NCI-H1048 (cell line): ENCODE data around the gene UTP11.
"Not testable (repeated sequence)": the region's sequence is repeated elsewhere in the genome, so short reads cannot be mapped to it uniquely, and the experiment has no call there.

Source experiments
- DNase-seq: peaks from one replicate; lab custom pipeline; 2025; lab: John Stamatoyannopoulos, UW

Gene UTP11, protein sequence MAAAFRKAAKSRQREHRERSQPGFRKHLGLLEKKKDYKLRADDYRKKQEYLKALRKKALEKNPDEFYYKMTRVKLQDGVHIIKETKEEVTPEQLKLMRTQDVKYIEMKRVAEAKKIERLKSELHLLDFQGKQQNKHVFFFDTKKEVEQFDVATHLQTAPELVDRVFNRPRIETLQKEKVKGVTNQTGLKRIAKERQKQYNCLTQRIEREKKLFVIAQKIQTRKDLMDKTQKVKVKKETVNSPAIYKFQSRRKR

DNA sequence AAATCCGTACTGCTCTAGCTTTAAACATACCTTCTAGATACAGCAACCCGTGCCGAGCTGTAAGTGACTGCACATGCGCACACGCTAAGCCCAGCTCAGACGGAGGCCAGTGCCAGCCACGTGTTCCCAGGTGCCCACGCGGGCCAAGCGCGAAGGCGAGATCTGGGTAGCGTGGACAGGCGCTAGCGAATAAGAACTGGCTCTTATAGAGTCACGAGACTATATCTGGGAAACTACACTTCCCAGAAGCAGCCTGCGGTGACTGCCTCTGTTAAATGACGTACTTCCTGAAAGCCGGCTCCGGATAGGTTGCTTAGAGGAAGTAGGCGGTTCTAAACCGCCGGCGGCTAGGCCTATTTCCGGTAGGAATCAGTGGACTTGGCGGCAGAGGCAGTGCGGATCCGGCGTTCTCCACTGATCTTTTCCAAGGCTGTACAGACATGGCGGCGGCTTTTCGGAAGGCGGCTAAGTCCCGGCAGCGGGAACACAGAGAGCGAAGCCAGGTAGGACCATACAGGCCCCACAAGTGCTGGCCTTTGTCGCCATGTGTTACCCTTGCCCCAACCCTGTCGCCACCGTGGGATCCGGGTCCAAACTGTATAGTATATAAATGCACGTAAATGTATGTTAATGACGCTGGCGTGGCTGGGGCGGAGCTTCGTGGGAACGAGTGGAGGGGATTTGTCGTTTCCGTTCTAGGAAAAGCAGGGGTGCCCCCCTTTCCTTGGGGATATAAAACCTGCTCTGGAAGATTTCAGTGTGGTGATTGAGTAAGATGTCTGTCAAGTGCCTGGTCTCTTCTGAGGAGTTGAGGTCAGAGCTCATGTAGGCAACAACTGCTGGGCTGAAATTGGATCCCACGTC is at the start of gene UTP11:
UTP11 (plus strand) TSS at position 372 of the 864 bp plus-strand sequence; CDS start at position 441, 69 bp downstream.
- peak; percentile 96 for DNase-seq

DNA sequence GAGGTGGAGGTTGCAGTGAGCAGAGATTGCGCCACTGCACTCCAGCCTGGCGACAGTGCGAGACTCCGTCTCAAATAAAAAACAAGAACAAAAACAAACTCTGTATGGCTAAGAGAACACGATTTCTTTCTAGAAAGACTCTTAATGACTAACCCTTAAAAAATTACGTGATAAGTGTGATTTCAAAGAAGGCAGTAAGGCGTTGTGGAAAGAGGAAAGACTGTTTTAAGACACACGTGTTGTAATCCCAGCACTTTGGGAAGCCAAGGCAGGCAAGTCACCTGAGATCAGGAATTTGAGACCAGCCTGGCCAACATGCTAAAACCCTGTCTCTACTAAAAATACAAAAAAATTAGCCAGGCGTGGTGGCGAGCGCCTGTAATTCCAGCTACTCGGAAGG is 48.4 kb upstream of the UTP11 start:
- not testable (repeated sequence) for DNase-seq

- no peak for DNase-seq
Observed at GRCh38 chr1:37965301-37965700, 47.2 kb upstream of the UTP11 start.

- DNase-seq: not testable (repeated sequence)
Observed at GRCh38 chr1:37973684-37974083, 38.9 kb upstream of the UTP11 start.

GRCh38 chr1:37974567-37974966 is 38.0 kb upstream of the UTP11 start:
- DNase-seq: no peak

DNA sequence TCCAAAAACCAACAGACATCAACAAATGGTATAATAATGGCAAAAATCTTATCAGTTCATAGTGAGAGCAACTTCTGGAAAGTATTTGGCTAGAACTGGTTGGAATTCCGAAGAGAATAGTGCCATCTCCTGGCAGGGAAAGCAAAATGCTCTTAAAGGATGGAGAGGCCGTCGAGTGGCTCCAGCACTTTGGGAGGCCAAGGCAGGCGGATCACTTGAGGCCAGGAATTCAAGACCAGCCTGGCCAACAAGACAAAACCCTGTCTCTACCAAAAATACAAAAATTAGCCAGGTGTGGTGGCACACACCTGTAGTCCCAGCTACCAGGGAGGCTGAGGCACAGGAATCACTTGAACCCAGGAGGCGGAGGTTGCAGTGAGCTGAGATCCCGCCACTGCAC is 37.5 kb upstream of the UTP11 start:
- DNase-seq: peak; percentile 8

- DNase-seq: no peak
Observed at GRCh38 chr1:37978541-37978940, 34.0 kb upstream of the UTP11 start.

DNA sequence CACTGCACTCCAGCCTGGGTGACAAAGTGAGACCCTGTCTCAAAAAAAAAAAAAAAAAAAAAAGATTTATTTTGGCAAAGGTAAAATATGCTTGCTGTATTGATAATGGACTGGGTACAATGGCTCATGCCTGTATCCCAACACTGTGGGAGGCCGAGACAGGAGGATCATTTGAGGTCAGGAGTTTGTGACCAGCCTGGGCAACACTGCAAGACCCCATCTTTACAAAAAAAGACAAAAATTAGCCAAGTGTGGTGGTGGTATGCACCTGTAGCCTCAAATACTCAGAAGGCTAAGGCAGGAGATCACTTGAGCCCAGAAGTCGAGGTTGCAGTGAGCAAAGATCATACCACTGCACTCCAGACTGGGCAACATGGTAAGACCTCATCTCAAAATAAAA is 29.0 kb upstream of the UTP11 start:
- no peak for DNase-seq

DNA sequence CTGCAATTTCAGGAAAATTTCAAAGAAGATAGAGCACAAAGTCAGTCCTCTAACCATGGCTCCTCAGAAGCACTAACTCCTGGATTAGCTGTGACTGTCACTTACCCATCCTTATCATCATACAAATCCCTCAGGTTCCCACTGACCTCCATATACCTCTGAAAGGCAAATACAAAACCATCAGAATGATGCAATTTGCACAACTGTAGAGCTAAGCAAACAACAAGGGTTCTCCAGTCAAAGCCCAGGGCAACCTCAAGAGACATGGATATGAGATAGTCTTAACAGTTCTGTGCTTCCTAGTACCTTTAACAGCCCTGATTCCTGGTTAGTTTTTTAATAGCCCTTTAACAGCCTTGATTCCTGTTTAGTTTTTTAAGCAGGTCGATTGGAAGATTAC is 24.9 kb upstream of the UTP11 start:
- no peak for DNase-seq

DNA sequence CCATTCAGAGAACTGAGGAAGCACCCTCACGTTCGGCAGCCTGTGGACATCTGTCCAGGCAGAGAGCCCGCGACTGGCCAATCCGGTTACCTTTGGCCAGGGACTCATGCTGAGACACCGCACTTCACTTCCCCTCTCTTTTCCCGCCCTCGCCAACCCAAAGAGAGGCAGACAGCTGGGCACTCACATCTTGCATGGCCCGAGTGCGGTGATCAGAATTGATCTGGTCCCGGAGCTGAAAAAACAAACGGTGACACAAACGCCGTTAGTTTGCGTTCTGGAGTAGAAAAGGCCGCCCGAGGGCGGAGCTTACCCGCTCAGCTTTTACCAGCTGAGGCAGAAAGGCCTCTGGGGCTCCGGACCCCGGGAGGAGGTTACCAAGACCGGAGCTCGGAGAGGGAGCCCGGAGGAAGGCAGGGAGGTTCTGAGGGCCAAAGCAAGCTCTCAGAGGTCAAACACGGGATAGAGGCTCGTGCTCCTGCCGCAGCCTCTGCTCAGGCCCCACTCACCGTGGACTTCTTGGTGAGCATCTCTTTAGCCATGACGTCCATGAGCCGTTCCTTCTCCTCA is 23.1 kb upstream of the UTP11 start:
- DNase-seq: no peak

DNA sequence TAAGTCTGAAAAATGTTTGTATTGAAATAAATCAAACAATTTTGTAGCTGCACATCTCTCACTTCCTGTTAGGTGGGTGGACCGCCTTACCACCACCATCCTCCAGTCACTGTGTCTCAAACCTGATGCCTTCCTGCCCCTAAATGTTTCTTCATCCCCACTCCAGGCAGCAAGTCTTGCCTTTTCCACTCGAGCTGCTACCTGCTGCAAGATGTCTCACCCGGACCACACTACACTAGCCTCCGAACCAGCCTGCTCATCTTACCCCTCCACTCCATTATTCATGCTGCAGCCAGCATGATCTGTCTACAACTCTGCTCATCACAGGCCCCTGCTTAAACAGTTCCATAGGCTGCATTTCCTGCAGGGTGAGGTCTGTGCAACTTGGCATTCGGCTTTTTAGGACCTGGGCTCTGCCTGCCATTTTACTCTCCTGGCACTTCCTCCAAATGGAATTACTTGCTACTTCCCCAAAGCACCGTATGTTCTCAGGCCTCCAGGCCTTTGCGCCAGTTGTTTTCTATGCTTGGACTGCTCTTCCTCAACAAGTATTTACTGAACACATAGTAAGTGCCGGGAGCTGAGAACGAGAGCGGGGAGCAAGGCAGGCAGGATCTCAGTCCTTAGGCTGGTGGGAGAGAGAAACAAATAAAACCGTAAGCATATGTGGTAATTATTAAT is 17.5 kb upstream of the UTP11 start:
- DNase-seq: no peak

DNA sequence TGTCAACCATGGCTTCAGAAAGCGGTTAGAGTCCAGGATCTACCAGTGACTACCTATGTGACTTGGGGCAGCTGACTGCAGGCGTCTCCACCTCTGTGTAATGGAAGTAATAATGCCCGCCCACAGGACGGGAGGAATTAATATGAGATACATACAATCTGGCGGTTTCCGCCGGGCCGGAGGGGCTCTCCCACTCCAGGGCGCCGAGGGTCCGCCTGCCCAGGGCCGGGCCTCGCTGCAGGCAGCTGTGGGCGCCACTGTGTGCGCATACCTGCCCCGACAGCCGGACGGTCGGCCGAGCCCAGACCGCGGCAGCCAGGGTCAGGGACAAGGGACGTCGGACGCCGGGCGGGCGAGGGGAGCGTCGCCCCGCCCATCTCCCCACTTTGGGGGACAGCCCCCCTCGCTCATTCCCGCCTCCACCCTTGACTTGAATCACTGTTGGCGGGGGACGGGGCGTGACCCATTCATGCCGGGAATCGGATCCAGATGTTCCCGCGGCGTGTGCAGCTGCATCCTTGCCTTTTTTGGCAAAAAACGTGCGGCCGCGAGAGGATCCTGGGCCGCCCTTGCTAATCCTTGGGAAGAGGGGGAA is 16.7 kb upstream of the UTP11 start:
- DNase-seq: no peak

DNA sequence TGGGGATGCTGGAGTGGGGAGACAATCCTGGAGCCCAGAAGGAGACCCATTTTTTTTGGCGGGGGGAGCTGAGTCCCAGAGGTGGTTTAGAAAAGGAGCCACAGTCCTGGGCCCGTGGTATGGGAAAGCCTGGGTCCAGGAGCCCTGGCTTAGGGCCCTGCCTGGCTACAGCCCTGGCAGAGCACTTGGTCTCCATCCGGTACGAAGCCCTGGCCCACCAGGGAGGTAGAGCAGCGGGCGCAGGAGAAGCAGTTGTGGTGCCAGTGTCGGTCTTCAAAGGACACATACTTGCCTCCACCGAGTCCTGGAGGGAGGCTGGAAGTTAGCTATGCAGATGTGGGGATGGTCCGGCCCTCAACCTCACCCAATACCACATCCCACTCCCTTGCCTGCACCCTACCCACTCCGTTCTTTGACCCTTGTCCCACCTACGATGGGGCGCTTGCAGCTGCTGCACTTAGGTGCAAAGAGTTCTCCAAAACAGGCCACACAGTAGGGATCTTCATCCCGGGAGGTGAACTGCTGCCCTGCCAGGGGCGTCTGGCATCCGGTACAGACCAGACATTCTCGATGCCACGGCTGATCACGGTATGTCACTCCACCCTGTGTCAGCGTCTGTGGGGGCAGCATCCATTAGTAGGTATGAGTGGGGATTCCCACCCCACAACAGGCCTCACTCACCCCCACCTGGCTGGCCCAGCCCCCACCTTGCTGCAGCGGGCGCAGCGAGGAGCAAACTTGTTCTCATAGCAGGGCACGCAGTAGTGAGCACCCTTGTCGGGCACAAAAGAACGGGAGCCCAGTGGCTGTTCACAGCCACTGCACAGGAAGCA is 15.1 kb upstream of the UTP11 start:
- no peak for DNase-seq

- no peak for DNase-seq
Observed at GRCh38 chr1:37998089-37998808, 14.3 kb upstream of the UTP11 start.

DNA sequence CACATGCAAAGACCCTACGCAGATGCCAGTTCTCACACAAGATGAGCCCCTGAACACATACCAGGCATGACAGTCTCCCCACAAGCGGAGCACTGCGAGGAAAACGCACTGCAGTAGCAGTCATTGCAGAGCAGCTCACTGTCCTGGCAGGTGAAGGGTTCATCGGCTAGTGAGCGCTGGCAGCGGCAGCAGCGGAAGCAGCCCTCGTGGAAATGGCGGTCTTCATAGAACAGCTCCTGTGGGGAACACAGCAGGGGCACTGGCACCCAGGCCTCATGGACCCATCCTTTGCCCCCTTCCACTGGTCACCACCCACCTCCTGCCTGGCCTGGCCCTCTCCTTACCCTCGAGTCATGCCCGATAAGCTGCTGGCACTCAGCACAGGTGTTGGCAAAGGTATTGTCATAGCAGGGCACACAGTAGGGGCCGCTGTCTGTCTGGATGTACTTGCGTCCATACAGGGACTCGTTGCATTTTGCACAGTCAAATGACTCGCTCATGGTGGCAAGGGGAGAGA is 13.6 kb upstream of the UTP11 start:
- no peak for DNase-seq

DNA sequence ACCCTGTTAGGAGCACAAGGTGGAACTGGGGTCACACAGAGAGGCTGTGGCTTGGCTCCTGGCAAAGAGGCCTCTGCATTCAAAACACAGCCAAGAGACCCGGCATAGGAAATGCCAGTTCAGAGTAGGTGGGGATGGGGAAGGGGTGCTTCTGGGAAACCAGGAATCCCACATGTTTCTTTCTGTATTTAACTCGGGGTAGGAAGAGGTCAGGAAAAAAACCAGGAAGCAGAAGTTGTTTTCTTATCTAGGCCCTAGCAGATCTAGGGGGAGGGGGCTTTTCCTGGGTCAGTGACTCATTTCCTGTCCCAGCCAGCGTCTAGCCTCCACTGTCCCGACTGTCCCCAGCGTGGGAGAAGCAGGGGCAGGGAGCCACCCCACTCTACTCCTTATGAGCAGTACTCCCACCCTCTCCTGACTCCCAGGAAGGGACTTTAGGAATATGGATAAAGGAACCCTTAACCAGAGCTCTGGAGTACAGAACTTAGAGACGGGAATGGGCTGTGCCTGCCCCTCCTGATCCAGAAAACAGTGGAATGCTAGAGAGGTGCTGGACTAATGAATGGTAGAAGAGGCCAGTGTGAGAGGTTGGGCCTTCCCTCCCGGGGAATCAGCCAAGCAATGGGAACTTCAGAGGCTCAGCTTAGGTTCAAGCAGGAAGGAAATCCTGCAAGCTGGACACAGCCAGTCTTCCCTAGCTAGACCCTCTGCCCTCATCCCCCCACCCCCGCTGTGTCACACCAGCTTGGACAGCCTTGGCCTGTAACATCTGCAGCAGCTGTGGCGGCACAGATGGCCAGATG is 12.9 kb upstream of the UTP11 start:
- DNase-seq: no peak

GRCh38 chr1:38000233-38000528 is 12.4 kb upstream of the UTP11 start:
- no peak for DNase-seq

DNA sequence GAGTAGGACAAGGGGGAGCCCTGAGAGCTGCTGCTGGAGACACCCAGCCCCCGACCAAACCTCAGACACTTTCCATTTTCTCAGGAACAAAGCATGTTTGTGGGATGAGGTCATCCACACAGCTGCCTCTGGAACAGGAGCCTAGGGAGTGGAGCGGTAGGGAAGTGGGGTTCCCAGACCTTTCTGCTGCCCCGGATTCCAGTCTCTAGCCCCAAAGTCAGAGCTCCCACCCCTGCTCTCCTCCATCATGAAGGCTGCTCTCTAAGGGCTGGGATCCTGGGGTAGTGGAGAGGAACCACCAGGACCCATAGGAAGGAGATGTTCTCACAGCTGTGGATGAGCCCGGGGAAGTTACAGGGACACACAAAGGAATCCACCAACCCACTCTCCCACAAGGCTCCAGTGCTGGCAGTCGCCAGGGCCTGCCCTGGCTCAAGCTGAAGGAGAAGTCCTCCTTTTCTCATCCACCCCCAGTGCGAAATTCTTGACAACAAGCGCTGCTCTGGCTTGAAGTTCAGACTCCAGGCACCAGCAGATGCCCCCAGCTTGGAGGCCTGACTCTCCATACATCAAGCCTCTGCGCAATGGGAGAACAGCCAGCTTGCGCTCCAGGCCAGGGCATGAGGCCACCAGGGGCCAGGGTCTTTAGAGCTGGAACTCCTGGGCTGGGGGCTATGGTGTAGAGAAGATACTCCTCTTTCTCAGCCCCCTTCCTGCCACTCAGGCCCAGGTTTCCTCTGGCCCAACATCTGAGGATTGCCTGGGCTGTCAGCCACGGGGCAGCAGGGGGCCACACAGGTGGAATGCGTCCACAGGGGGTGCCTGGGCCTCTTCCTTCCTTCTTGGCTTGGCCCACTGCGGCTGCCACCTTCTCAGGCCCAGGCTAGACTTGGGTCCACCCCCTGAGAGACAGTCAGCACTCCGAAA is 11.7 kb upstream of the UTP11 start:
- DNase-seq: no peak
